ENCODE measurements around the gene OR1I1. TPM values are rescaled to one million over a fixed set of nuclear protein-coding genes. Genes with fewer than 3 reads are reported as not detected.

Gene OR1I1
- total and polyA plus RNA-seq, 4 donors, result not detected

DNA sequence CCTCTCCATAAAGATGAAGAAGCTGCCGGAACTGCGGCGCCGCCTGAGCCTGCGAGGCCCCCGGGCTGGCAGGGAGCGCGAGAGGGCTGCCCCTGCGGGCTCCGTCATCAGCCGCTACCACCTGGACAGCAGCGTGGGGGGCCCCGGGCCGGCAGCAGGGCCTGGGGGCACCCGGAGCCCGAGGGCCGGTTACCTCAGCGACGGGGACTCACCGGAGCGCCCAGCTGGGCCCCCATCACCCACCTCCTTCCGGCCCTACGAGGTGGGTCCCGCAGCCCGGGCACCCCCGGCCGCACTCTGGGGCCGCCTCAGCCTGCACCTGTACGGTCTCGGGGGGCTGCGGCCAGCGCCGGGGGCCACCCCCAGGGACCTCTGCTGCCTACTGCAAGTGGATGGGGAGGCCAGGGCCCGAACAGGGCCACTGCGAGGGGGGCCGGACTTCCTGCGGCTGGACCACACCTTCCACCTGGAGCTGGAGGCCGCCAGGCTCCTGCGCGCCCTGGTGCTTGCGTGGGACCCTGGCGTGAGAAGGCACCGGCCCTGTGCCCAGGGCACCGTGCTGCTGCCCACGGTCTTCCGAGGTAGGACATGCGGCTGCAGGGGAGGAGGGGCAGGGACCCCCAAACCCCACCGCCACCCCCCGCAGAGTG is 27.9 kb downstream of the OR1I1 start:
- TF ChIP-seq, protein P1, sequence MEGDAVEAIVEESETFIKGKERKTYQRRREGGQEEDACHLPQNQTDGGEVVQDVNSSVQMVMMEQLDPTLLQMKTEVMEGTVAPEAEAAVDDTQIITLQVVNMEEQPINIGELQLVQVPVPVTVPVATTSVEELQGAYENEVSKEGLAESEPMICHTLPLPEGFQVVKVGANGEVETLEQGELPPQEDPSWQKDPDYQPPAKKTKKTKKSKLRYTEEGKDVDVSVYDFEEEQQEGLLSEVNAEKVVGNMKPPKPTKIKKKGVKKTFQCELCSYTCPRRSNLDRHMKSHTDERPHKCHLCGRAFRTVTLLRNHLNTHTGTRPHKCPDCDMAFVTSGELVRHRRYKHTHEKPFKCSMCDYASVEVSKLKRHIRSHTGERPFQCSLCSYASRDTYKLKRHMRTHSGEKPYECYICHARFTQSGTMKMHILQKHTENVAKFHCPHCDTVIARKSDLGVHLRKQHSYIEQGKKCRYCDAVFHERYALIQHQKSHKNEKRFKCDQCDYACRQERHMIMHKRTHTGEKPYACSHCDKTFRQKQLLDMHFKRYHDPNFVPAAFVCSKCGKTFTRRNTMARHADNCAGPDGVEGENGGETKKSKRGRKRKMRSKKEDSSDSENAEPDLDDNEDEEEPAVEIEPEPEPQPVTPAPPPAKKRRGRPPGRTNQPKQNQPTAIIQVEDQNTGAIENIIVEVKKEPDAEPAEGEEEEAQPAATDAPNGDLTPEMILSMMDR (IDR thresholded peaks at IDR 0.05; ENCODE audit: control extremely low read depth, extremely low read depth), result no peak
- no peak overlapping the region for H3K4me3 ChIP-seq
- no peak overlapping the region for H3K27ac ChIP-seq (ENCODE audit: low read depth in 1 of 2, low read length in 1 of 2)
- no peak for DNase-seq
- no peak overlapping the region for H3K9ac ChIP-seq (ENCODE audit: insufficient read depth in 1 of 2, low read length in 2 of 2)
- H3K36me3 ChIP-seq (ENCODE audit: control insufficient read depth in 4 of 4, insufficient read depth in 4 of 4, low read length in 4 of 4), result peaks cover 0 to 40% (median 28%) of the 10 kb centered on the region in 4 donors
- 93 to 96% methylated on average over 22 to 49 of the region's 49 CpGs for WGBS, 2 donors
- no peaks in the 10 kb centered on the region for H3K9me3 ChIP-seq (ENCODE audit: control insufficient read depth in 4 of 4, insufficient read depth in 3 of 4, low read length in 3 of 4)
- no peak for ATAC-seq (ENCODE audit: insufficient read depth, low FRiP score)
- peaks cover 0 to 16% (median 0%) of the 10 kb centered on the region in 5 donors for H3K4me1 ChIP-seq (ENCODE audit: control insufficient read depth in 5 of 5, insufficient read depth in 5 of 5, low read length in 5 of 5)
- H3K27me3 ChIP-seq (ENCODE audit: control insufficient read depth in 3 of 3, insufficient read depth in 3 of 3, low read length in 2 of 3), result no peaks in the 10 kb centered on the region

DNA sequence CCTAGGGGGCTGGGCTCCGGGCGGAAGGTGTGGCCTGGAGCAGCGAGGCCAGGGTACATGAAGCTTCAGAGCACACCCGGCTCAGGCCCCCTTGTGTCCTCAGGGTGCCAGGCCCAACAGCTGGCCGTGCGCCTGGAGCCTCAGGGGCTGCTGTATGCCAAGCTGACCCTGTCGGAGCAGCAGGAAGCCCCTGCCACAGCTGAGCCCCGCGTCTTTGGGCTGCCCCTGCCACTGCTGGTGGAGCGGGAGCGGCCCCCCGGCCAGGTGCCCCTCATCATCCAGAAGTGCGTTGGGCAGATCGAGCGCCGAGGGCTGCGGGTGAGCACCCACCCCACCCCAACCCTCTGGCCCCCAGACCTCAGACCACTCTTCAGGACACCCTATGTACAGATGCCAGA is 28.4 kb downstream of the OR1I1 start:
- Histone ChIP-seq H3K27me3 (ENCODE audit: control insufficient read depth in 3 of 3, insufficient read depth in 3 of 3, low read length in 2 of 3) (no peaks in the 10 kb centered on the region), H3K4me3 (no peak overlapping the region), H3K9ac (ENCODE audit: insufficient read depth in 1 of 2, low read length in 2 of 2) (no peak overlapping the region), H3K9me3 (ENCODE audit: control insufficient read depth in 4 of 4, insufficient read depth in 3 of 4, low read length in 3 of 4) (no peaks in the 10 kb centered on the region), H3K4me1 (ENCODE audit: control insufficient read depth in 5 of 5, insufficient read depth in 5 of 5, low read length in 5 of 5) (peaks cover 0 to 21% (median 0%) of the 10 kb centered on the region in 5 donors), H3K36me3 (ENCODE audit: control insufficient read depth in 4 of 4, insufficient read depth in 4 of 4, low read length in 4 of 4) (peaks cover 0 to 44% (median 29%) of the 10 kb centered on the region in 4 donors), H3K27ac (ENCODE audit: low read depth in 1 of 2, low read length in 1 of 2) (no peak overlapping the region)
- 91 to 93% methylated on average over 17 of the region's 17 CpGs for WGBS, 2 donors
- TF ChIP-seq, protein P1 (IDR thresholded peaks at IDR 0.05; ENCODE audit: control extremely low read depth, extremely low read depth), result no peak
- no peak for ATAC-seq (ENCODE audit: insufficient read depth, low FRiP score)
- no peak for DNase-seq

DNA sequence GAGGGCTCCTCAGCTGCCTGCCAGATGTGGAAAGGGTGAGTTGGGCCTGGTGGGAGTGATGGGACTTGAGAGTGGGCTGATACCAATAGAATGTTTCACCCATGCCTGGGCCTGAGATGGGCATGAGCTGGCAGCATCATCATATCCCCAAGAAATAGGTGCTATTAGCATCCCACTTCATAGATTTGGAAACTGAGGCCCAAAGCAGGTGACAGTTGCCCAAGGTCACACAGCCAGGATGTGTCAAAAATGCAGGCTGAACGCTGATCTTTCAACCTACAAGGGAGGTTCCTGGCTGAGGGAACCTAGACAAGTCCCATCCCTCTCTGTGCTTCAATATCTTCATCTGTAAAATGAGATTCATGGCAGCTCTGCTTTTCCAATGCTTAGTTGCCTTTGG is 29.7 kb downstream of the OR1I1 start:
- TF ChIP-seq, protein P1 (IDR thresholded peaks at IDR 0.05; ENCODE audit: control extremely low read depth, extremely low read depth), result no peak
- ATAC-seq (ENCODE audit: insufficient read depth, low FRiP score), result no peak
- H3K27me3 ChIP-seq (ENCODE audit: control insufficient read depth in 3 of 3, insufficient read depth in 3 of 3, low read length in 2 of 3), result no peaks in the 10 kb centered on the region
- H3K36me3 ChIP-seq (ENCODE audit: control insufficient read depth in 4 of 4, insufficient read depth in 4 of 4, low read length in 4 of 4), result peaks cover 4 to 56% (median 30%) of the 10 kb centered on the region in 4 donors
- DNase-seq, result no peak
- peaks cover 0 to 26% (median 0%) of the 10 kb centered on the region in 5 donors for H3K4me1 ChIP-seq (ENCODE audit: control insufficient read depth in 5 of 5, insufficient read depth in 5 of 5, low read length in 5 of 5)
- no peak overlapping the region for H3K9ac ChIP-seq (ENCODE audit: insufficient read depth in 1 of 2, low read length in 2 of 2)
- WGBS, 2 donors, result 91 to 92% methylated on average over 1 of the region's 1 CpG
- no peak overlapping the region for H3K27ac ChIP-seq (ENCODE audit: low read depth in 1 of 2, low read length in 1 of 2)
- H3K4me3 ChIP-seq, result no peak overlapping the region
- no peaks in the 10 kb centered on the region for H3K9me3 ChIP-seq (ENCODE audit: control insufficient read depth in 4 of 4, insufficient read depth in 3 of 4, low read length in 3 of 4)
